ENCODE results near the gene DUSP8. TPM values are rescaled to one million over a fixed set of nuclear protein-coding genes. Genes with fewer than 3 reads are reported as not detected.
"Not testable (repeated sequence)": the region's sequence is repeated elsewhere in the genome, so short reads cannot be mapped to it uniquely, and the experiment has no call there.

Gene DUSP8
- total RNA-seq, 3 donors from 2014 or later = 5.4 to 6.0 (median 5.7) TPM

DNA sequence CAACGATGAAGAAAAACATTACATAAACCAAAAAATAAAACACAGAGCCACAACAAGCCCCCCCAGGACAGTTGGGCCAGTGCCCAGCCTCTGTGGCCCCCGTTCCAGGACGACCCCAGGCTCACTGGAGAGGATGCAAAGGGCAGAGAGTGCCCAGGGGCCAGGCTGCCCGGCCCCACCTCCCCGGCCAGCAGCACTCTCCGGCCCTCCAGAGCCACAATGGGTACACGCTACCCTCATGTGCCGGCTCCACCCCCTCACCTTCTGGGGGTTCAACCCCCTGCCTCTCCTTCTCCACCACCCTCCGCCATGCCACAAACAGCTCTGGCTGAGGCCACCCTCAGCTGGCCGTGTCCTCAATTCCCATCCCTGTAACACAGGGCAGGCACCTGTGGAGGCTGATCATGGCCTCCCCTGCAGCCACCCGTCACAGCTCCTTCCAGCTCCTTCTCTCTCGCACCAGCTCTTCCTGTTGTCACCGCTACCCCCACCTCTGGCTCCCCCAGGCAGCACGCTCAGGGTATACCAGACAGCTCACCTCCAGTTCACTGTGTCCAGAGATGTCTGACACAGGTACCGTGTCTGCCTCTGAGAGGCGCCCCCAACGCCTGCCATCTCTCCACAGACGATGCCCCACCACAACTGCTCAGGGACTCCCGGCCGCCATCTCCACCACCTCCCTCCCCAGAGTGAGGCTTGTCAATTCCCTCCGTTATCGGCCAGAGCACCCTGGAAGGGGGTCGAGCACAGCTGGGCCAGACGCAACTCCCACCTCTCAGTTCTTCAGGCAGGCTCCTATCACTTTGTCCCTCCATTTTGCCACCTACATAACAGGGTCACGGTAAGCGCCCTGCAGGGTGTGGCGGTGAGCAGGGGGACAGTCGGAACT, 54.7 kb downstream of the DUSP8 start:
- Mint-ChIP-seq H3K9me3 (no peaks in the 10 kb centered on the region), H3K4me3 (no peak overlapping the region), H3K27me3 (ENCODE audit: low read depth) (no peaks in the 10 kb centered on the region), H3K4me1 (ENCODE audit: low read depth) (peaks cover 60% of the 10 kb centered on the region), H3K36me3 (ENCODE audit: insufficient read depth) (peaks cover 2% of the 10 kb centered on the region)
- ATAC-seq (no peak), DNase-seq (no peak)

- peaks cover 66% of the 10 kb centered on the region for H3K4me1 Mint-ChIP-seq (ENCODE audit: low read depth)
- H3K4me3 Mint-ChIP-seq = no peak overlapping the region
- DNase-seq (no peak), ATAC-seq (peak in 1 of 2 donors; percentile 26)
- no peaks in the 10 kb centered on the region for H3K27me3 Mint-ChIP-seq (ENCODE audit: low read depth)
- H3K36me3 Mint-ChIP-seq (ENCODE audit: insufficient read depth) = peaks cover 2% of the 10 kb centered on the region
- H3K9me3 Mint-ChIP-seq = no peaks in the 10 kb centered on the region
Observed at GRCh38 chr11:1516273-1517067, 55.6 kb downstream of the DUSP8 start.

- DNase-seq (peak; percentile 74), ATAC-seq (peak; percentile 81 to 86)
- Mint-ChIP-seq H3K4me3 (no peak overlapping the region), H3K9me3 (no peaks in the 10 kb centered on the region), H3K4me1 (ENCODE audit: low read depth) (peaks cover 67% of the 10 kb centered on the region), H3K27me3 (ENCODE audit: low read depth) (no peaks in the 10 kb centered on the region), H3K36me3 (ENCODE audit: insufficient read depth) (peaks cover 2% of the 10 kb centered on the region)
Observed at GRCh38 chr11:1515082-1516060, 56.7 kb downstream of the DUSP8 start.

DNA sequence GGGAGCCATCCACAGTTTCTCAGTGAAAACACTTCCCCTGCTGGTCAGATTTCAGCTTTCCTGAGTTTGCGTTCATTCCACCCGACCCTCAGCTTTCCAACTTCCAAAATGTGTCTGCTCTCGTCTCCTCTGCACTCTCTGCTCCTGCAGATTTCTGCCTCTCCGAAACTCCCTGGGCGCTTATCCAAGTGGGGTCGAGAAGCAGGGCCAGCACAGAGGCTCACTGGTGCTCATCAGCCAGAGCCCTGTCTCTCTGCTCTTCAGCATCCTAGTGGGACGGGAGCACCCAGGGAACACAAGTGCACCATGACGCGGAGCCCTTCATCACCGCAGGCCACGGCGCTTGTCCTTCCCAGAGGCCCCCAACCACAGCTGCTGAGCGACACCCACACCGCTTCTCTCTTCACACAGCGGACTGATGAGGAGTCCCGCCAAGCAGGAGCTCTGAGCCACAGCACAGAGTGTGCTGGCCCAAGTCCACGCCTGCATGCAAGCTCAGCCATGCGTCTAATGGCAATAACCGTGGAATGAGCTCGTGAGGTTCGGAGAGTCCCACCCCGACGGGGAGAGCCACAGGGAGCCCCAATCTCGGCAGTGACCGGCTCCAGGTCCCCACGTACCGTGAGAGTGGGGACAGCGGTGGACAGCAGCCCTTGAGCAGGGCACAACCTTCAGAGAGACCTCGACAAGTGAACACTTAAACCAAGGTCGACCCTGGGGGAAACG, 57.6 kb downstream of the DUSP8 start:
- Mint-ChIP-seq H3K4me3 (no peak overlapping the region), H3K9me3 (no peaks in the 10 kb centered on the region), H3K27me3 (ENCODE audit: low read depth) (no peaks in the 10 kb centered on the region), H3K4me1 (ENCODE audit: low read depth) (peaks cover 70% of the 10 kb centered on the region), H3K36me3 (ENCODE audit: insufficient read depth) (peaks cover 2% of the 10 kb centered on the region)
- no peak for ATAC-seq
- DNase-seq = no peak

DNA sequence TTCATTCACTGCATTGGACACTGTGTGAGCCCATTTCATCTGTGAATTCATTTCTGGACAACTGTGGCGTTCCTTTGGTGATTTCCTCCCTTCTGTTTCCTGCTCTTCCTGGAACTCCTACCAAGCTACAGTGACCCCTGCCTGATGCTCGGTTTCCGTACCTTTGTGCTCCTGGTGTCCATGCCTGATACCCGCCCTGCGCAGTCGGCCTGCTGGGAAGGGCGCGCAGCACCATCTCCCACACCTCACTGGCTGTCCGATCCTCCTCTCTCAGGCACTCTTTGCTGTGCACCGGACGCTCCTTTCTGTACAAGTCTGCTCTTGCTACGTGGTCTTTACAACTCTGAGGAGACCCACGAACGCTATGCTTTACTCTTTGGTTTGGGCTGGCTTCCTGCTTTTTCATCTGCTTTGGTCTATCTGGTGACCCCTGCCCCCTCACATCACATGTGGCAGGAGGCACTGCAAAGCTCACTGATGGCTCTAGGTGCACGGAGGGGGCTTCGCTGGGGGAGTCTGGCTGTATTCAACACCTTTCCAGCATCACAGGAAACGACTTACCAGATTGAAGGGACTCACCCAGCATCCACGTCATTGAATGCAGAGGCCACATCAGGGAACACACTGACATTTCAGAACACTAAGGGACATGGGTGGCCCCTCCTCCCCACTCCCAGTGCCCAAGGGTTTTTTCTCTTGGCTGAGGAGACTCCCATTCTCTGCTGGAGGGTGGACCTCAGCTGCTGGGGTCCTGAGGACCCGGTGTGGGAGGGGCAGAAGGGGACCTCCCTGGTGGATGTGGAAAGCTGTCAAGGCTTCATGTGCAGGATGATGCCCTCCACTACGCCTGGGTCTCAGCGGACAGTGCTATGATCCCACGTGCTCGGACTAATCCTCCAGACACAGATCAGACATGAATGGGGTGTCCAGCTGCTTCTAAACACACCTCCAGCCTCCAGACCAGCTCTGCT, 58.5 kb downstream of the DUSP8 start:
- Mint-ChIP-seq H3K36me3 (ENCODE audit: insufficient read depth) (peaks cover 2% of the 10 kb centered on the region), H3K4me3 (no peak overlapping the region), H3K9me3 (no peaks in the 10 kb centered on the region), H3K4me1 (ENCODE audit: low read depth) (peaks cover 71% of the 10 kb centered on the region), H3K27me3 (ENCODE audit: low read depth) (no peaks in the 10 kb centered on the region)
- ATAC-seq (no peak), DNase-seq (no peak)

GRCh38 chr11:1512531-1513258, 59.4 kb downstream of the DUSP8 start:
- DNase-seq; ATAC-seq; H3K9me3 Mint-ChIP-seq; H3K4me3 Mint-ChIP-seq; H3K27me3 Mint-ChIP-seq (ENCODE audit: low read depth); H3K36me3 Mint-ChIP-seq (ENCODE audit: insufficient read depth): not testable (repeated sequence)
- peaks cover 73% of the 10 kb centered on the region for H3K4me1 Mint-ChIP-seq (ENCODE audit: low read depth)

DNA sequence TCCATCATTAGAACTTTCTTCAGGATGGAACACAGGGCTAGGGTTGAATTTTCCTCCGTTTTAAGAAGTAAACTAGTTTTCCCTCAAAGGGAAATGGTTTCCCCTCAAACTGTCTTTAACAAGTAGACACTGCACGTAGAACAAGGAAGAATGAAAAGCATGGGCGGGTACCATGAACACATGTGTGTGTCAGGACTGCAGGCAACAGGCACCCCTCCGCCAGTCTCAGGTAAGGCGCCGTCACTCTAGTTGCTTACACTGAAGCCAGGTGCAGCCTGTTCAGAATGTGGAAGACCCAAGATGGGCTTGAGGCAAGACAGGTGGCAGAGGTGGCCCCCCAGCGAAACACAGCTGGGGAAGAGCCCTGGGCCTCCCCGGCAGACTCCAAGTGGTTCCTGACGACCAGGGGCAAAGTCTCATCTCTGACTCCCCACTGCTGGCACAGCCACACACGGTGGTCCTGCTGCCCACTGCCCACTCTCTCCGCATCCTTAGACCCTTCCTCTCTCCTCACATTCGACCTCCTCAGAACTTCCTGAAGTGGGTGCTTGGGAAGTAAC, 60.1 kb downstream of the DUSP8 start:
- Mint-ChIP-seq H3K4me3 (no peak overlapping the region), H3K9me3 (no peaks in the 10 kb centered on the region), H3K27me3 (ENCODE audit: low read depth) (no peaks in the 10 kb centered on the region), H3K36me3 (ENCODE audit: insufficient read depth) (peaks cover 2% of the 10 kb centered on the region), H3K4me1 (ENCODE audit: low read depth) (peaks cover 70% of the 10 kb centered on the region)
- DNase-seq (no peak), ATAC-seq (no peak)

GRCh38 chr11:1510928-1511327, 61.1 kb downstream of the DUSP8 start:
- Mint-ChIP-seq H3K4me1 (ENCODE audit: low read depth) (peaks cover 68% of the 10 kb centered on the region), H3K4me3 (no peak overlapping the region), H3K36me3 (ENCODE audit: insufficient read depth) (peaks cover 2% of the 10 kb centered on the region), H3K27me3 (ENCODE audit: low read depth) (no peaks in the 10 kb centered on the region), H3K9me3 (no peaks in the 10 kb centered on the region)
- no peak for DNase-seq
- ATAC-seq = no peak

- not testable (repeated sequence) for H3K36me3 Mint-ChIP-seq (ENCODE audit: insufficient read depth); H3K4me3 Mint-ChIP-seq; ATAC-seq; H3K9me3 Mint-ChIP-seq; DNase-seq; H3K27me3 Mint-ChIP-seq (ENCODE audit: low read depth)
- peaks cover 63% of the 10 kb centered on the region for H3K4me1 Mint-ChIP-seq (ENCODE audit: low read depth)
Observed at GRCh38 chr11:1510351-1510750, 61.7 kb downstream of the DUSP8 start.

- ATAC-seq (no peak), DNase-seq (no peak)
- Mint-ChIP-seq H3K36me3 (ENCODE audit: insufficient read depth) (peaks cover 2% of the 10 kb centered on the region), H3K4me1 (ENCODE audit: low read depth) (peaks cover 63% of the 10 kb centered on the region), H3K9me3 (no peaks in the 10 kb centered on the region), H3K4me3 (no peak overlapping the region), H3K27me3 (ENCODE audit: low read depth) (no peaks in the 10 kb centered on the region)
Observed at GRCh38 chr11:1509626-1510255, 62.3 kb downstream of the DUSP8 start.

DNA sequence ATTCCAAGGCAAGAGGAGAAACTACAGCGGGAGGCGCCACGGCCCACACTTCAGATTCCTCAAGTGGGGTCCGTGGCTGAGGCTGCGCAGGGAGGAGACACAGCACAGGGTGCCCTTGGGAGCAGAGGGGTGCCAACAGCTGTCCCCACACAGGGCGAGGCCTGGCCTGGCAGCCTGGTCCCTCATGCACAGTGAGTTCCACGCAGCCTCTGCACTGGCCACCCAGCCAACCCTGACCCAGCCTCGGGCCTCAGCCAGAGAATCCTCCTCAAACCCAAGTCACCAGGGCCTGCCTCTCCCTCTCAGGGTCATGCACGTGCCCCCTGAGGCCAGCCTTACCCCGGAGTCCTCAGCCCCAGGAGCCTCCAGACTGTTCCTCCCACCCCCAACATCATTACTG, 63.1 kb downstream of the DUSP8 start:
- H3K9me3 Mint-ChIP-seq = no peaks in the 10 kb centered on the region
- ATAC-seq (no peak), DNase-seq (no peak)
- H3K4me3 Mint-ChIP-seq = no peak overlapping the region
- peaks cover 58% of the 10 kb centered on the region for H3K4me1 Mint-ChIP-seq (ENCODE audit: low read depth)
- peaks cover 2% of the 10 kb centered on the region for H3K36me3 Mint-ChIP-seq (ENCODE audit: insufficient read depth)
- no peaks in the 10 kb centered on the region for H3K27me3 Mint-ChIP-seq (ENCODE audit: low read depth)
